Neutrophil (primary cell): ENCODE measurements around the gene HERC4.
"Not testable (repeated sequence)": the region's sequence is repeated elsewhere in the genome, so short reads cannot be mapped to it uniquely, and the experiment has no call there.

Experiments
- H3K27ac ChIP-seq: fragments of 200-600 bp; sonication (generic); 2 replicates; pipeline ENCODE4 v1.5.1; 2016; ENCODE audit warnings: mild to moderate bottlenecking, moderate library complexity
- H3K27me3 ChIP-seq: fragments of 200-600 bp; sonication (generic); 2 replicates; pipeline ENCODE4 v1.6.0; 2016; ENCODE audit warnings: mild to moderate bottlenecking
- H3K36me3 ChIP-seq: fragments of 200-600 bp; sonication (generic); 2 replicates; pipeline ENCODE4 v1.5.1; 2017
- H3K4me1 ChIP-seq, 2 experiments: fragments of 200-600 bp in 1 of 2; sonication (generic) in 1 of 2; 1 replicate in 1 of 2; 2 replicates in 1 of 2; pipeline versions ENCODE4 v1.5.1 to v1.6.1; 2013 to 2016; ENCODE audit warnings: low read depth in 1 of 2, low read length in 1 of 2, mild to moderate bottlenecking in 1 of 2, moderate library complexity in 1 of 2; ENCODE audit not compliant: control insufficient read depth in 1 of 2, insufficient read depth in 1 of 2
- H3K4me3 ChIP-seq, 2 experiments: fragments of 200-600 bp in 1 of 2; sonication (generic) in 1 of 2; 1 replicate in 1 of 2; 2 replicates in 1 of 2; pipeline ENCODE4 v1.5.1; 2013 to 2016; ENCODE audit warnings: low read depth in 1 of 2, low read length in 1 of 2, mild to moderate bottlenecking in 1 of 2, moderate library complexity in 1 of 2
- H3K9me3 ChIP-seq: fragments of 200-600 bp; sonication (generic); 2 replicates; pipeline ENCODE4 v1.5.1; 2016
- CTCF ChIP-seq: fragments of 200-600 bp; sonication (generic); IDR thresholded peaks from 2 replicates; pipeline ENCODE4 v1.5.1; 2016; ENCODE audit warnings: antibody characterized with exemption

Gene HERC4

GRCh38 chr10:68027429-68027828 lies 47.7 kb downstream of the HERC4 start:
- peaks cover 80% of the 10 kb centered on the region for H3K36me3 ChIP-seq
- TF ChIP-seq CTCF = no peak
- no peaks in the 10 kb centered on the region for H3K4me1 ChIP-seq
- H3K27ac ChIP-seq = no peak overlapping the region
- H3K9me3 ChIP-seq = no peaks in the 10 kb centered on the region
- H3K27me3 ChIP-seq = no peaks in the 10 kb centered on the region
- H3K4me3 ChIP-seq = no peak overlapping the region

GRCh38 chr10:68023292-68023691 lies 51.8 kb downstream of the HERC4 start:
- Histone ChIP-seq H3K4me3 (no peak overlapping the region), H3K36me3 (peaks cover 62% of the 10 kb centered on the region), H3K9me3 (no peaks in the 10 kb centered on the region), H3K27ac (no peak overlapping the region), H3K4me1 (no peaks in the 10 kb centered on the region), H3K27me3 (no peaks in the 10 kb centered on the region)
- no peak for TF ChIP-seq CTCF

GRCh38 chr10:68022324-68022723 lies 52.8 kb downstream of the HERC4 start:
- peaks cover 54% of the 10 kb centered on the region for H3K36me3 ChIP-seq
- not testable (repeated sequence) for H3K27me3 ChIP-seq, H3K27ac ChIP-seq, H3K4me3 ChIP-seq, H3K4me1 ChIP-seq, H3K9me3 ChIP-seq

GRCh38 chr10:68016519-68016918 lies 58.6 kb downstream of the HERC4 start:
- H3K9me3 ChIP-seq, H3K27me3 ChIP-seq, H3K27ac ChIP-seq, H3K4me1 ChIP-seq, H3K4me3 ChIP-seq: not testable (repeated sequence)
- H3K36me3 ChIP-seq = peaks cover 46% of the 10 kb centered on the region

- peaks cover 59% of the 10 kb centered on the region for H3K36me3 ChIP-seq
- H3K27me3 ChIP-seq = no peaks in the 10 kb centered on the region
- H3K27ac ChIP-seq = no peak overlapping the region
- no peak for TF ChIP-seq CTCF
- H3K4me1 ChIP-seq = no peaks in the 10 kb centered on the region
- no peaks in the 10 kb centered on the region for H3K9me3 ChIP-seq
- no peak overlapping the region for H3K4me3 ChIP-seq
Observed at GRCh38 chr10:68010426-68010940, 64.6 kb downstream of the HERC4 start.

- H3K9me3 ChIP-seq = no peaks in the 10 kb centered on the region
- H3K27me3 ChIP-seq = no peaks in the 10 kb centered on the region
- no peak for TF ChIP-seq CTCF
- H3K4me1 ChIP-seq = no peaks in the 10 kb centered on the region
- H3K4me3 ChIP-seq = no peak overlapping the region
- peaks cover 59% of the 10 kb centered on the region for H3K36me3 ChIP-seq
- H3K27ac ChIP-seq = no peak overlapping the region
Observed at GRCh38 chr10:68007356-68007755, 67.7 kb downstream of the HERC4 start.

- H3K27ac ChIP-seq = no peak overlapping the region
- no peaks in the 10 kb centered on the region for H3K27me3 ChIP-seq
- TF ChIP-seq CTCF = no peak
- H3K36me3 ChIP-seq = peaks cover 60% of the 10 kb centered on the region
- no peaks in the 10 kb centered on the region for H3K9me3 ChIP-seq
- H3K4me1 ChIP-seq = no peaks in the 10 kb centered on the region
- H3K4me3 ChIP-seq = no peak overlapping the region
Observed at GRCh38 chr10:68001539-68001938, 73.5 kb downstream of the HERC4 start.
